A673 (cell line): ENCODE results near the gene ACTR3.

Experiments used
- EZH2 ChIP-seq: fragments of 200-600 bp; sonication (generic); IDR thresholded peaks from 2 replicates; pipeline ENCODE4 v1.6.1; 2017; ENCODE audit warnings: borderline replicate concordance, low read depth, mild to moderate bottlenecking, mixed read lengths, antibody characterized with exemption, low read length; ENCODE audit not compliant: poor library complexity, severe bottlenecking
- TF ChIP-seq, protein P1 (sequence below): fragments of 300-800, 200-600 bp; sonication (generic); conservative IDR thresholded peaks from 2 replicates; pipeline ENCODE4 v1.5.1; 2017; ENCODE audit warnings: low read depth, mild to moderate bottlenecking, antibody characterized with exemption, low read length, moderate library complexity, mixed read lengths

DNA sequence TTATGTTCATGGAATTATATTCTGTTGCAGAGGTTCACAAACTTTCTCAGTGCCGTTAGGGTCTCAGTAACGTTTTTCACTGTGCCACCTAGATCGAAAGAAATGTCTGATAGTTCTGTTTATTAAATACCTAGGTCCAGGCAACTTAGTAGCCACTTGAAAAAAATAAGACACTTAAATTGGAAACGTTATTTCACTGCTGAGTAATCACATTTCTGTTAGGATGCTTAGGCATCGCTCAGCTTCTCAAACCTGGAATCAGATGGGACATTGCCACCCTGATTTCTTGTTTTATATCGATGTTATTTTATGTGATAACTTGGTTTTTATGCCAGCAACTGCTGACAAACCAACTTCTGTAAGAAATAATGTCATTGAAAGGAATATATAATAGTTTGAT is 36.0 kb downstream of the ACTR3 start:
- no peak for TF ChIP-seq EZH2
- TF ChIP-seq, protein P1, sequence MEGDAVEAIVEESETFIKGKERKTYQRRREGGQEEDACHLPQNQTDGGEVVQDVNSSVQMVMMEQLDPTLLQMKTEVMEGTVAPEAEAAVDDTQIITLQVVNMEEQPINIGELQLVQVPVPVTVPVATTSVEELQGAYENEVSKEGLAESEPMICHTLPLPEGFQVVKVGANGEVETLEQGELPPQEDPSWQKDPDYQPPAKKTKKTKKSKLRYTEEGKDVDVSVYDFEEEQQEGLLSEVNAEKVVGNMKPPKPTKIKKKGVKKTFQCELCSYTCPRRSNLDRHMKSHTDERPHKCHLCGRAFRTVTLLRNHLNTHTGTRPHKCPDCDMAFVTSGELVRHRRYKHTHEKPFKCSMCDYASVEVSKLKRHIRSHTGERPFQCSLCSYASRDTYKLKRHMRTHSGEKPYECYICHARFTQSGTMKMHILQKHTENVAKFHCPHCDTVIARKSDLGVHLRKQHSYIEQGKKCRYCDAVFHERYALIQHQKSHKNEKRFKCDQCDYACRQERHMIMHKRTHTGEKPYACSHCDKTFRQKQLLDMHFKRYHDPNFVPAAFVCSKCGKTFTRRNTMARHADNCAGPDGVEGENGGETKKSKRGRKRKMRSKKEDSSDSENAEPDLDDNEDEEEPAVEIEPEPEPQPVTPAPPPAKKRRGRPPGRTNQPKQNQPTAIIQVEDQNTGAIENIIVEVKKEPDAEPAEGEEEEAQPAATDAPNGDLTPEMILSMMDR = no peak
